IPS DF 6.9 (cell line): Measurements from ENCODE around the gene CARNS1.
A peak's percentile ranks its signal among the peaks of the same experiment; 100 is the strongest.

Source experiments
- DNase-seq: peaks from one replicate; pipeline ENCODE4 v3.0.0-alpha.2; 2013; ENCODE audit warnings: low read depth, low spot score
- H3K27ac ChIP-seq: one replicate; pipeline ENCODE4 v1.5.1; 2013; ENCODE audit warnings: low read length, control low read depth
- H3K27me3 ChIP-seq: 2 replicates; pipeline ENCODE4 v1.6.1; 2013; ENCODE audit warnings: mild to moderate bottlenecking, low read length; ENCODE audit not compliant: control insufficient read depth, insufficient read depth
- H3K36me3 ChIP-seq: 2 replicates; pipeline ENCODE4 v1.6.1; 2013; ENCODE audit warnings: low read length; ENCODE audit not compliant: control insufficient read depth, insufficient read depth
- H3K4me1 ChIP-seq: 2 replicates; pipeline ENCODE4 v1.6.1; 2013; ENCODE audit warnings: low read length; ENCODE audit not compliant: control insufficient read depth, insufficient read depth
- H3K4me3 ChIP-seq: 2 replicates; pipeline ENCODE4 v1.5.1; 2013; ENCODE audit warnings: mild to moderate bottlenecking, low read length
- H3K9me3 ChIP-seq: 2 replicates; pipeline ENCODE4 v1.6.1; 2013; ENCODE audit warnings: low read length, inconsistent platforms; ENCODE audit not compliant: control insufficient read depth, insufficient read depth
- WGBS: extraction: QIAGEN DNeasy Blood & Tissue Kit; methylation state at CpG from one replicate; pipeline ENCODE4 v1.1.7; 2013; ENCODE audit warnings: mixed read lengths, missing lambda C conversion rate; ENCODE audit not compliant: insufficient read length, insufficient coverage; 5-methylcytosine and 5-hydroxymethylcytosine counted together

Gene CARNS1

DNA sequence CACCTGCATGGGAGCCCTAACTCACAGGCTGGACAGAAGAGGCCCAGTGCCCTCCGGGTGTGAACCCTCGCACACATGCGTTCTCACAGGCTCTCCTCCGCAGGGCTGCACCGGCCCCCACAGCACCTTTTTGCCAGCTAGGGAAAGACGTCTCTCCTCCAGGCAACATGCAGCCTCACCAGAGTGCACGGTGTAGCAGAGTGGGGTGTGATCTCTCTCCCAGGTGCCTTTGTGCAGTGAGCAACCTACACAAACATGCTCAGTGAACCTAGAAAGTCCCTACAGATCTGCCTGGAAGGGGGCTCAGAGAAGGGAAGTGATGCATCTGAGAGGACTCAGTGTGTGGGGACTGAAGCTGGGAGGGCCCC is 3.7 kb upstream of the CARNS1 start:
- no CpG with 5 or more reads among the region's 7 CpGs for WGBS
- Histone ChIP-seq H3K27me3 (no peaks in the 10 kb centered on the region), H3K9me3 (no peaks in the 10 kb centered on the region), H3K4me1 (peaks cover 9% of the 10 kb centered on the region), H3K27ac (no peak overlapping the region), H3K4me3 (no peak overlapping the region), H3K36me3 (no peaks in the 10 kb centered on the region)
- no peak for DNase-seq

DNA sequence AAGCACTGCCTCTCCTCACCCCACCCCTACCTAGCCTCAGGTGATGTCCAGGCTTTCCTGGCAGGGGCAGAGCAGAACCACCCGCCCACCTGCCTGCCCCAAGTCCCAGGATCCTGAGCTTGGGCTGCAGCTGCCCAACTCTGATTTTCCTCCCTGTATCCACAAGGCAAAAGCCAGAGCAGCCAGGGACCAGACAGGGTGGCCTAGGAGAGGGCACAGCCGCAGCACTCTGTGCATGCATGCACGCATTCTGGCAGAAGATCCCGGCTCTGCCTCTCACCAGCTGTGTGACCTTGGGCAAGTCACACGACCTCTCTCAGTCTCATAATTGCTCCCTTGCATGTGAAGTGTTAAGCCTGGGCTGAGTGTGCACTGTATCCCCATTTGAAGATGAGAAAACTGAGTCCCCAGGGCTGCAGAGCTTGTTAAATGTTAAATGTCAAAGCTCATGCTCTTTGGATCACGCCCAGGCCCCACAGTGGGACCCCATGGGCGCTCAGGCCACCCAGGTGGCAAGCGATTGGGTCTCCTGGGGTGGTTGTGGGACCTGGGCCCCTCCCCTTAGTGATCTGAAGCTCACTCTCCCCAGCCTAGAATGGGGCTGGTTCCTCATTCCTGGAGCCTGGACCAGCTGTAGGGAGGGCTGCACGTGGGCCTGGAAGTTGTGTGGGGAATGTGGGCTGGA is 2.8 kb upstream of the CARNS1 start:
- Histone ChIP-seq H3K4me1 (peaks cover 11% of the 10 kb centered on the region), H3K9me3 (no peaks in the 10 kb centered on the region), H3K36me3 (no peaks in the 10 kb centered on the region), H3K27ac (no peak overlapping the region), H3K27me3 (no peaks in the 10 kb centered on the region), H3K4me3 (no peak overlapping the region)
- no peak for DNase-seq
- no CpG with 5 or more reads among the region's 9 CpGs for WGBS

- WGBS, result no CpG with 5 or more reads among the region's 2 CpGs
- Histone ChIP-seq H3K36me3 (no peaks in the 10 kb centered on the region), H3K4me3 (no peak overlapping the region), H3K27me3 (no peaks in the 10 kb centered on the region), H3K27ac (no peak overlapping the region), H3K4me1 (peaks cover 11% of the 10 kb centered on the region), H3K9me3 (no peaks in the 10 kb centered on the region)
- no peak for DNase-seq
Observed at GRCh38 chr11:67413266-67413849, 2.1 kb upstream of the CARNS1 start.

DNA sequence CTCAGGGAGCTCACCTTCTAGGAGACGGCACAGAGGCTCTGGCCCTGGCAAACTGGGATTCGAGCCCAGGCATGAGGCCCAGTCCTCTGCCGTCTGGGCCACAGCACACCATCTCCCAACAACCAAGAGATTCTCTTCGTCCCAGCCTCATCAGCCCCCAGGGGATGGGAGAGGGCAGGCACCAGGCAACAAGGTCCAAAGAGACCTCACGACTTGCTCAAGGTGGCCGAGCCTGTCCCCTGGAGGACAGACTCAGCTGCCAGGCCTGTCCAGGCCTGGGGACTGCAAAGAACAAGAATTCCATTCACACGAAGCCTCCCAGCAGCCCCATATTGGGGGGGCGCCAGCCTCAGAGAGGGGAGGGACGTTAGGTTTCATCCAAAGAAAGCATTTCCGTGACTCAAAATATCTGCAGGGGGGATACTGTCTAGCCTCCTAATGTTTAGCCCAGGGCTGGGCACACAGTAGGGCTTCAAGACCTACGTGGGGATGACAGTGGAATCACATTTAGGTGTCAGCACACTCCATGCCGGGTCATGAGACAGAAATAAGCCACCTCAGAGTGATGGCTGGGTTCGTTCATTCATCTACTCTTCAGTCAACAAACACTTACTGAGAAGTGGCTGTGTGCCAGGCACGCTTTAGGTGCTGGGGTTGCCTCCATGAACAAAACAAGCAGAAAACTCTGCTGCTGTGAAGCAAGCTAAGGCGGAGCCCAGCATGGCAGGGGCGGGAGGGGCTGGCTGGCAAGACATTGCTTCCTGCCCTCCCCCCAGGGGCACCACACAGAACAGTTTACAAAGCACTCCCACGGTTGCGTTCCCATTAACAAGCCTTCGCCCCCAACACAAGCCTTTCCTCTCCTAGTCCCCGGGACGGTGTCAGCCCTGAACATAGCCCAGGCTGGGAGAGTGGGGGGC is 1.2 kb downstream of the CARNS1 start:
- H3K36me3 ChIP-seq, result no peaks in the 10 kb centered on the region
- H3K9me3 ChIP-seq, result no peaks in the 10 kb centered on the region
- no peak overlapping the region for H3K27ac ChIP-seq
- peaks cover 9% of the 10 kb centered on the region for H3K4me1 ChIP-seq
- H3K4me3 ChIP-seq, result no peak overlapping the region
- WGBS, result no CpG with 5 or more reads among the region's 21 CpGs
- no peak for DNase-seq
- H3K27me3 ChIP-seq, result no peaks in the 10 kb centered on the region

DNA sequence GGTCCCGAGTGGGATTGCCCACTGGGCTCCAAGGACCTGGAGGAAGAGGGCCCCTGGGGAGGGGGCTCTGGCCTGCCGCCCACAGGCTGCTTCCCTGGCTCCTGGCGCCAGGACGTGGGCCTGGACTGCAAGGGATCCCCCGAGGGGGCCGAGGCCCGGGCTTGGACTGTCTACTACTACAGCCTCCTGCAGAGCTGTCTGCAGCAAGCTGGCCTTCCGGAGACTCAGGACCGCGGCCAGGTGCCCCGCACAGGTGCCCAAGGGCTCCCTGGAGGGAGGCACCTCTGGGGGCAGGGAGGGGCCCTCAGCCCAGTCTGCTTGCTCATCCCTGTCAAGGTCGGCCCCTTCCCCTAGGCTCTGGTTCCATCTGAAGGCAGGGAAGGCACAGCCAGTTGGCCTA is 1.9 kb downstream of the CARNS1 start:
- H3K9me3 ChIP-seq, result no peaks in the 10 kb centered on the region
- WGBS, result no CpG with 5 or more reads among the region's 12 CpGs
- H3K27ac ChIP-seq, result no peak overlapping the region
- H3K4me1 ChIP-seq, result peaks cover 9% of the 10 kb centered on the region
- H3K36me3 ChIP-seq, result no peaks in the 10 kb centered on the region
- no peaks in the 10 kb centered on the region for H3K27me3 ChIP-seq
- no peak for DNase-seq
- no peak overlapping the region for H3K4me3 ChIP-seq

DNA sequence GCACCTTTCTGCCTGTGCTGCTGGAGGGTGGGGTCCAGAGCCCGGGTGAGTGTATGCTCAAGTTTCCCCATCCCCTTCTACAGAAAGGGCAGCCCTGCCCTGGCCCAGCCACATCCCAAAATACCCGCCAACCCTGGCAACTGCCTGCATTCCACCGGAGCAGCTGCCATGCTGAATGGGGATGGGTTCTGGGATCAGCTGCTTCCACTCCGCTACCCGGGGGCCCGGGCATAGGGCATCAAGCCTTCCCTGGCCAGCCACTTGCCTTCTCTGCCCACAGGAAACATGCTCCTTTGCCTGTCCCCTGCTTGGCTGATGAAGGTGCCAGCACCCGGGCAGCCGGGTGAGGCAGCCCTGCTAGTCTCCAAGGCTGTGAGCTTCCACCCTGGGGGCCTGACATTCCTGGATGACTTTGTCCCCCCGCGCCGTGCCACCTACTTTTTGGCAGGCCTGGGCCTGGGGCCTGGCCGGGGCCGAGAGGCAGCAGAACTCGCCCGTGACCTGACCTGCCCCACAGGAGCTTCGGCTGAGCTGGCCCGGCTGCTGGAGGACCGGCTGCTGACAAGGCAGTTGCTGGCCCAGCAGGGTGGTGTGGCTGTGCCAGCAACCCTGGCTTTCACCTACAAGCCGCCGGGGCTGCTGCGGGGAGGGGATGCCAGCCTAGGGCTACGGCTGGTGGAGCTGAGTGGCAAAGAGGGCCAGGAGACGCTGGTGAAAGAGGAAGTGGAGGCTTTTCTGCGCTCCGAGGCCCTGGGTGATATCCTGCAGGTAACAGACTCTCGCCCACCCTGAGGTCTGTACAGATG is 3.2 kb downstream of the CARNS1 start:
- WGBS, result no CpG with 5 or more reads among the region's 26 CpGs
- DNase-seq, result no peak
- Histone ChIP-seq H3K4me3 (no peak overlapping the region), H3K27ac (no peak overlapping the region), H3K4me1 (peaks cover 9% of the 10 kb centered on the region), H3K9me3 (no peaks in the 10 kb centered on the region), H3K27me3 (no peaks in the 10 kb centered on the region), H3K36me3 (no peaks in the 10 kb centered on the region)

DNA sequence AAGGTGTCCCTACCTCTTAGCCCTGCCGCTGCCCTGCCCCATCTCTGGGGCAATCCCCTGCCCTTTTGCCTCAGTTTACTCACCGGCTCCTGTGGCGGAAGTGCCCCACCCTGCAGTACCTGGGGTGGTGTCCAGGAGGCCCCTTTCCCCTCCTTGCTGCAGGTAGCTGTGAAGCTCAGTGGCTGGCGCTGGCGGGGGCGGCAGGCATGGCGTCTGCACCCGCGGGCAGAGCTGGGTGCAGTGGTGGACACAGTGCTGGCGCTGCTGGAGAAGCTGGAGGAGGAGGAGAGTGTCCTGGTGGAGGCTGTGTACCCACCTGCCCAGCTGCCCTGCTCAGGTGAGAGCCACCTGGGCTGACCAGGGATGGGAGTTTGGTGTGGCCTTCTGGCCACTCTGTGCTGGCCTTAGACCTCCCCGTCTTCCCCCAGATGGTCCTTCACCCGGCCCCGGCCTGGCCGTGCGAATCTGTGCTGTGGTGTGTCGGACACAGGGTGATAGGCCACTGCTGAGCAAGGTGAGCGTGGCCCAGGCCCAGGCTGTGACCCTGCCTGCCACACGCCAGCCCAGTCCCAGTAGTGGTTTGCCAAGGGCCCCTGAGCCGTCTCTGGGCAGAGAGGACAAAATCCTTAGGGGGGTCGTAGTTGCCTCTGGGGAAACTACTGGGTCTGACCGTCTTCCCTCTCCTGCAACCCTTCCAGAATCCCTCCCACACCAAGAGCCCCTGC is 4.0 kb downstream of the CARNS1 start:
- no peaks in the 10 kb centered on the region for H3K36me3 ChIP-seq
- H3K27ac ChIP-seq, result no peak overlapping the region
- H3K27me3 ChIP-seq, result no peaks in the 10 kb centered on the region
- WGBS, result no CpG with 5 or more reads among the region's 21 CpGs
- no peak overlapping the region for H3K4me3 ChIP-seq
- peaks cover 9% of the 10 kb centered on the region for H3K4me1 ChIP-seq
- no peak for DNase-seq
- no peaks in the 10 kb centered on the region for H3K9me3 ChIP-seq

DNA sequence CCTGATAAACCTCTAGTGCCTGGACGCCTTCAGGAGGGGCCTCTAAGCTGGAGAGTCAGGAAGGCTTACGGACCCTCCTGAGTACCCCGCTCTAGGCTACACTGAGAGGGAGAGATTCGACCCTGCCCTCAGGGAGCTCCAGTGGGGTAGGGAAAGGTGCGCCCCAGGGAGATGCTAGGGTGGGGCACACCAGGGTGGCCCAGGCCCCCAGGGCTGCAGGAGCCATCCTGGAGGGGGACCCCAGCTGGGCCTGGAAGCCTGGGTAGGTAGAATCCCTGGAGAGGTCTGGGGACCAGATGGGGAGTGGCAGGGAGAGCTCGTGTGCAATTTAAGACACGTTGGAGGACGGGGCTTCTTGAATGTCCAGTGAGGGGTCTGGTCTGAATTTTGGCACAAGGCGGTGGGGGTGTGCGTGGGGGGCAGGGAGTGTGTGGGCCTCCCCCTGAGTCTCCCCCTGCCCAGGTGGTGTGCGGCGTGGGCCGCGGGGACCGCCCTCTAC is 4.7 kb downstream of the CARNS1 start:
- Histone ChIP-seq H3K36me3 (no peaks in the 10 kb centered on the region), H3K4me3 (peak overlapping the region; percentile 49; the same call in 1 of the 2 replicates), H3K27me3 (no peaks in the 10 kb centered on the region), H3K27ac (no peak overlapping the region), H3K4me1 (peaks cover 9% of the 10 kb centered on the region), H3K9me3 (no peaks in the 10 kb centered on the region)
- no CpG with 5 or more reads among the region's 15 CpGs for WGBS
- DNase-seq, result no peak

DNA sequence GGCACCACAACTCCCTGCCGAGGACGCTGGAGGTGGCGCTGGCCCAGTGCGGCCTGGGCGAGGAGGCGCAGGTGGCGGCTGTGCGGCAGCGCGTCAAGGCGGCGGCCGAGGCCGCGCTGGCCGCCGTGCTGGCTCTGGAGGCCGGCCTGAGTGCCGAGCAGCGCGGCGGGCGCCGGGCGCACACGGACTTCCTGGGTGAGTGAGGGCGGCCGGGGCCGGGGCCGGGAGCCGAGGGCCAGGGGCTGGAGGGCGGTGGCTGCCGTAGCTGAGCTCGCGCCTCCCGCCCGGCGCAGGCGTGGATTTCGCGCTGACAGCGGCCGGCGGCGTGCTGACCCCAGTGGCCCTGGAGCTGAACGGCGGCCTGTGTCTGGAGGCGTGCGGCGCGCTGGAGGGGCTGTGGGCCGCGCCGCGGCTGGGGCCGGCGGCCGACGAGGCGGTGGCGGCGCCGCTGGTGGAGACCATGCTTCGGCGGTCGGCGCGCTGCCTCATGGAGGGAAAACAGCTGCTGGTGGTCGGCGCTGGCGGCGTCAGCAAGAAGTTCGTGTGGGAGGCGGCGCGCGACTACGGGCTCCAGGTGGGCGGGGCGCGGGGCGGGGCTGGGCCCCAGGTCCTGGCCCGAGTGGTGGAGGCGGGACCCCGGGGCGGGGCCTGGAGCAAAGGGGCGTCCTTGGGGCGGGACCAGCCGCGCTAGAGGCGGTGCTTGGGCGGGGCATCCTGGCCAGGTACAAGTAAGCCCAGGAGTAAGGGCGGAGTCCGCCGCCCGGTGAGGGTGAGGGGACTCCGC is 5.4 kb downstream of the CARNS1 start:
- Histone ChIP-seq H3K36me3 (no peaks in the 10 kb centered on the region), H3K27ac (no peak overlapping the region), H3K4me3 (peak overlapping the region; percentile 49; the same call in 1 of the 2 replicates), H3K27me3 (no peaks in the 10 kb centered on the region), H3K9me3 (no peaks in the 10 kb centered on the region), H3K4me1 (peaks cover 9% of the 10 kb centered on the region)
- WGBS, result no CpG with 5 or more reads among the region's 97 CpGs
- no peak for DNase-seq
